Anterior cingulate cortex (tissue), 58 donors: Measurements from ENCODE around the gene PYGM.
"Not testable (repeated sequence)": the region's sequence is repeated elsewhere in the genome, so short reads cannot be mapped to it uniquely, and the experiment has no call there.

Source experiments
- DNase-seq, 58 donors: peaks; one replicate each; lab custom pipeline; 2025; lab: John Stamatoyannopoulos, UW

PYGM gene

GRCh38 chr11:64701956-64702355 lies 57.8 kb downstream of the PYGM start:
- DNase-seq, result not testable (repeated sequence)

- no peak for DNase-seq
Measured at GRCh38 chr11:64698427-64698826, 61.3 kb downstream of the PYGM start.

- no peak for DNase-seq
Measured at GRCh38 chr11:64697663-64698375, 62.0 kb downstream of the PYGM start.
